H1 (cell line): ENCODE results near the gene UQCRFS1.

Experiments used
- CTCF ChIP-seq, 3 experiments: IDR thresholded peaks; 1 replicate in 2 of 3; 2 replicates in 1 of 3; pipeline versions ENCODE4 v1.5.1 to v1.6.1; 2011; ENCODE audit warnings: low read length in 3 of 3, mild to moderate bottlenecking in 3 of 3, inconsistent platforms in 2 of 3, low read depth in 1 of 3, moderate library complexity in 1 of 3; ENCODE audit not compliant: insufficient read depth in 1 of 3; ENCODE audit errors: control extremely low read depth in 1 of 3
- EP300 ChIP-seq, 2 experiments: IDR thresholded peaks; 1 replicate in 1 of 2; 2 replicates in 1 of 2; pipeline ENCODE4 v1.6.1; 2011 to 2012; ENCODE audit warnings: low read depth in 2 of 2, low read length in 2 of 2, mild to moderate bottlenecking in 2 of 2, borderline replicate concordance in 1 of 2, inconsistent platforms in 1 of 2, moderate library complexity in 1 of 2
- FOSL1 ChIP-seq: IDR thresholded peaks from 2 replicates; pipeline ENCODE4 v1.6.1; 2011; ENCODE audit warnings: mild to moderate bottlenecking, low read depth, low read length, moderate library complexity; ENCODE audit not compliant: insufficient read depth
- JUN ChIP-seq: IDR thresholded peaks from 2 replicates; pipeline ENCODE4 v1.6.1; 2011; ENCODE audit warnings: low read depth, mild to moderate bottlenecking, improper control_type of control experiment, low read length
- MAFK ChIP-seq: IDR thresholded peaks from 2 replicates; pipeline ENCODE4 v1.6.1; 2012; ENCODE audit warnings: low read depth, mild to moderate bottlenecking, improper control_type of control experiment, low read length
- NANOG ChIP-seq: IDR thresholded peaks from 2 replicates; pipeline ENCODE4 v1.6.1; 2011; ENCODE audit warnings: low read length, low read depth, mild to moderate bottlenecking, inconsistent platforms; ENCODE audit not compliant: insufficient read depth, poor library complexity, severe bottlenecking
- NRF1 ChIP-seq: IDR thresholded peaks from 2 replicates; pipeline ENCODE4 v1.6.1; 2011; ENCODE audit warnings: mild to moderate bottlenecking, low read depth, low read length, improper control_type of control experiment
- POLR2A ChIP-seq, 2 experiments: IDR thresholded peaks; 1 replicate in 1 of 2; 2 replicates in 1 of 2; pipeline ENCODE4 v1.6.1; 2011; ENCODE audit warnings: low read depth in 2 of 2, low read length in 2 of 2, mild to moderate bottlenecking in 2 of 2; ENCODE audit errors: control extremely low read depth in 1 of 2
- RAD21 ChIP-seq, 2 experiments: IDR thresholded peaks in 1 of 2; conservative IDR thresholded peaks in 1 of 2; 2 replicates each; pipeline ENCODE4 v1.6.1; 2011; ENCODE audit warnings: low read depth in 2 of 2, low read length in 2 of 2, improper control_type of control experiment in 1 of 2, inconsistent platforms in 1 of 2, mild to moderate bottlenecking in 1 of 2, moderate library complexity in 1 of 2
- TBP ChIP-seq: IDR thresholded peaks from 2 replicates; pipeline ENCODE4 v1.6.1; 2011; ENCODE audit warnings: low read depth, low read length, improper control_type of control experiment
- TEAD4 ChIP-seq: IDR thresholded peaks from 2 replicates; pipeline ENCODE4 v1.6.1; 2012; ENCODE audit warnings: low read depth, low read length, inconsistent platforms, mixed read lengths
- TF ChIP-seq, protein P1 (sequence below): IDR thresholded peaks from 2 replicates; pipeline ENCODE4 v1.6.1; 2012; ENCODE audit warnings: inconsistent platforms
- TF ChIP-seq, protein P2 (sequence below): IDR thresholded peaks from 2 replicates; pipeline ENCODE4 v1.6.1; 2011; ENCODE audit warnings: low read depth, mild to moderate bottlenecking, low read length; ENCODE audit not compliant: insufficient read depth

GRCh38 chr19:29247872-29248271 is 34.9 kb upstream of the UQCRFS1 start:
- TF ChIP-seq TEAD4 (no peak), JUN (no peak), NRF1 (no peak), CTCF (IDR thresholded peaks at IDR 0.05; ENCODE audit: control extremely low read depth in 1 of 3, insufficient read depth in 1 of 3, low read depth in 1 of 3, low read length in 3 of 3) (no peak), RAD21 (IDR thresholded peaks at IDR 0.05 in 1 of 2, conservative IDR thresholded peaks at IDR 0.05 in 1 of 2; ENCODE audit: low read depth in 2 of 2, low read length in 2 of 2) (no peak), EP300 (IDR thresholded peaks at IDR 0.05; ENCODE audit: borderline replicate concordance in 1 of 2, low read depth in 2 of 2, low read length in 2 of 2) (no peak), POLR2A (IDR thresholded peaks at IDR 0.05; ENCODE audit: control extremely low read depth in 1 of 2, low read depth in 2 of 2, low read length in 2 of 2) (no peak), NANOG (no peak), MAFK (no peak), TBP (no peak), FOSL1 (no peak)
- TF ChIP-seq, protein P1, sequence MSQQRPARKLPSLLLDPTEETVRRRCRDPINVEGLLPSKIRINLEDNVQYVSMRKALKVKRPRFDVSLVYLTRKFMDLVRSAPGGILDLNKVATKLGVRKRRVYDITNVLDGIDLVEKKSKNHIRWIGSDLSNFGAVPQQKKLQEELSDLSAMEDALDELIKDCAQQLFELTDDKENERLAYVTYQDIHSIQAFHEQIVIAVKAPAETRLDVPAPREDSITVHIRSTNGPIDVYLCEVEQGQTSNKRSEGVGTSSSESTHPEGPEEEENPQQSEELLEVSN = peak; percentile 15; the same call in 1 of the 2 replicates
- TF ChIP-seq, protein P2, sequence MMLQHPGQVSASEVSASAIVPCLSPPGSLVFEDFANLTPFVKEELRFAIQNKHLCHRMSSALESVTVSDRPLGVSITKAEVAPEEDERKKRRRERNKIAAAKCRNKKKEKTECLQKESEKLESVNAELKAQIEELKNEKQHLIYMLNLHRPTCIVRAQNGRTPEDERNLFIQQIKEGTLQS = no peak
